ENCODE measurements around the gene POLR2A. TPM values are rescaled to one million over a fixed set of nuclear protein-coding genes. Genes with fewer than 3 reads are reported as not detected.
A peak's percentile ranks its signal among the peaks of the same experiment; 100 is the strongest.

POLR2A gene
- polyA plus RNA-seq, 5 donors, result 79.6 to 127 (median 89.6) TPM

GRCh38 chr17:7502171-7502847 lies 18.1 kb downstream of the POLR2A start:
- no peak for DNase-seq

GRCh38 chr17:7502987-7503386 lies 18.8 kb downstream of the POLR2A start:
- DNase-seq, result no peak

GRCh38 chr17:7503521-7503920 lies 19.4 kb downstream of the POLR2A start:
- no peak for DNase-seq

- DNase-seq, result no peak
These were observed 24.0 kb downstream of the POLR2A start for GRCh38 chr17:7508145-7508544.

GRCh38 chr17:7508846-7509245 lies 24.7 kb downstream of the POLR2A start:
- DNase-seq, result no peak

- DNase-seq, result no peak
These were observed 25.8 kb downstream of the POLR2A start for GRCh38 chr17:7509937-7510336.

- DNase-seq, result no peak
These were observed 26.9 kb downstream of the POLR2A start for GRCh38 chr17:7511108-7511507.

GRCh38 chr17:7512105-7512504 lies 27.9 kb downstream of the POLR2A start:
- no peak for DNase-seq

- no peak for DNase-seq
These were observed 28.8 kb downstream of the POLR2A start for GRCh38 chr17:7512824-7513540.

GRCh38 chr17:7513850-7514419 lies 29.8 kb downstream of the POLR2A start:
- DNase-seq, result no peak

- no peak for DNase-seq
These were observed 31.9 kb downstream of the POLR2A start for GRCh38 chr17:7515911-7516610.

GRCh38 chr17:7523033-7523432 lies 38.9 kb downstream of the POLR2A start:
- no peak for DNase-seq

- DNase-seq, result no peak
These were observed 44.7 kb downstream of the POLR2A start for GRCh38 chr17:7528842-7529241.

GRCh38 chr17:7530023-7530900 lies 46.1 kb downstream of the POLR2A start:
- no peak for DNase-seq

GRCh38 chr17:7538050-7538449 lies 53.9 kb downstream of the POLR2A start:
- DNase-seq, result no peak

GRCh38 chr17:7538891-7539545 lies 54.9 kb downstream of the POLR2A start:
- no peak for DNase-seq

GRCh38 chr17:7541074-7541621 lies 57.0 kb downstream of the POLR2A start:
- DNase-seq, result no peak

GRCh38 chr17:7544911-7545310 lies 60.7 kb downstream of the POLR2A start:
- no peak for DNase-seq

- DNase-seq, result peak in 1 of 2 donors; percentile 54
These were observed 64.6 kb downstream of the POLR2A start, which contains the start of gene TNFSF12 for GRCh38 chr17:7548585-7549400. TNFSF12 (plus strand) TSS chr17:7549058; CDS start chr17:7549154, 96 bp downstream.
